H9 (cell line): Measurements from ENCODE around the gene TMC8. TPM values are rescaled to one million over a fixed set of nuclear protein-coding genes. Genes with fewer than 3 reads are reported as not detected.

Experiments
- DNase-seq: peaks from one replicate; pipeline ENCODE4 v3.0.0-alpha.2; 2017
- H2AFZ ChIP-seq: one replicate; pipeline ENCODE4 v1.6.1; 2013; ENCODE audit warnings: mild to moderate bottlenecking, low read length, control low read depth, moderate library complexity
- H2AK5ac ChIP-seq: 2 replicates; pipeline ENCODE4 v1.6.1; 2013; ENCODE audit warnings: low read length, control low read depth, mixed read lengths; ENCODE audit not compliant: insufficient read length
- H2BK120ac ChIP-seq: one replicate; pipeline ENCODE4 v1.6.1; 2013; ENCODE audit warnings: low read depth, mild to moderate bottlenecking, low read length, control low read depth, inconsistent platforms; ENCODE audit not compliant: poor library complexity, severe bottlenecking
- H2BK12ac ChIP-seq: 2 replicates; pipeline ENCODE4 v1.6.1; 2013; ENCODE audit warnings: low read length, control low read depth, mixed read lengths, low read depth; ENCODE audit not compliant: insufficient read length
- H2BK15ac ChIP-seq: 2 replicates; pipeline ENCODE4 v1.6.1; 2013; ENCODE audit warnings: low read depth, low read length, control low read depth
- H2BK20ac ChIP-seq: one replicate; pipeline ENCODE4 v1.6.1; 2013; ENCODE audit warnings: low read depth, mild to moderate bottlenecking, low read length, control low read depth, inconsistent platforms; ENCODE audit not compliant: poor library complexity, severe bottlenecking
- H2BK5ac ChIP-seq: 2 replicates; pipeline ENCODE4 v1.6.1; 2013; ENCODE audit warnings: low read length, control low read depth, mixed read lengths; ENCODE audit not compliant: insufficient read length
- H3K14ac ChIP-seq: 2 replicates; pipeline ENCODE4 v1.6.1; 2013; ENCODE audit warnings: low read length, control low read depth; ENCODE audit not compliant: insufficient read depth
- H3K18ac ChIP-seq: 2 replicates; pipeline ENCODE4 v1.6.1; 2013; ENCODE audit warnings: low read depth, mild to moderate bottlenecking, mixed read lengths, low read length, control low read depth; ENCODE audit not compliant: insufficient read length
- H3K23ac ChIP-seq: 2 replicates; pipeline ENCODE4 v1.6.1; 2013; ENCODE audit warnings: low read length, control low read depth, mixed read lengths, low read depth; ENCODE audit not compliant: insufficient read length
- H3K23me2 ChIP-seq: 2 replicates; pipeline ENCODE4 v1.6.1; 2013; ENCODE audit warnings: low read depth, mild to moderate bottlenecking, mixed read lengths, low read length, control low read depth; ENCODE audit not compliant: insufficient read length, poor library complexity, severe bottlenecking
- H3K27ac ChIP-seq: 2 replicates; pipeline ENCODE4 v1.5.1; 2013; ENCODE audit warnings: low read length, control low read depth, mixed read lengths, low read depth; ENCODE audit not compliant: insufficient read length
- H3K27me3 ChIP-seq: 2 replicates; pipeline ENCODE4 v1.6.1; 2013; ENCODE audit warnings: low read length, control low read depth, inconsistent platforms; ENCODE audit not compliant: insufficient read depth
- H3K4ac ChIP-seq: 2 replicates; pipeline ENCODE4 v1.6.1; 2013; ENCODE audit warnings: low read depth, mild to moderate bottlenecking, control low read depth, inconsistent platforms, low read length, moderate library complexity
- H3K4me1 ChIP-seq: 2 replicates; pipeline ENCODE4 v1.6.1; 2013; ENCODE audit warnings: low read length, control low read depth, inconsistent platforms; ENCODE audit not compliant: insufficient read depth
- H3K4me2 ChIP-seq: 2 replicates; pipeline ENCODE4 v1.6.1; 2013; ENCODE audit warnings: low read length, control low read depth, mixed read lengths; ENCODE audit not compliant: insufficient read length, insufficient read depth
- H3K56ac ChIP-seq: 2 replicates; pipeline ENCODE4 v1.6.1; 2013; ENCODE audit warnings: low read depth, mild to moderate bottlenecking, mixed read lengths, low read length, control low read depth; ENCODE audit not compliant: insufficient read length
- H3K79me1 ChIP-seq: 2 replicates; pipeline ENCODE4 v1.6.1; 2013; ENCODE audit warnings: low read depth, mild to moderate bottlenecking, moderate library complexity, low read length, control low read depth, inconsistent platforms; ENCODE audit not compliant: insufficient read depth, poor library complexity, severe bottlenecking
- H3K79me2 ChIP-seq: 2 replicates; pipeline ENCODE4 v1.6.1; 2013; ENCODE audit warnings: low read length, control low read depth, inconsistent platforms; ENCODE audit not compliant: insufficient read depth
- H3K9ac ChIP-seq: 2 replicates; pipeline ENCODE4 v1.6.1; 2013; ENCODE audit warnings: low read length, control low read depth, mixed read lengths; ENCODE audit not compliant: insufficient read length; ENCODE audit errors: extremely low read depth
- H3K9me3 ChIP-seq: one replicate; pipeline ENCODE4 v1.6.1; 2013; ENCODE audit warnings: low read depth, low read length, inconsistent platforms; ENCODE audit not compliant: control insufficient read depth
- H3T11ph ChIP-seq: one replicate; pipeline ENCODE4 v1.6.1; 2013; ENCODE audit warnings: mild to moderate bottlenecking, low read length, control low read depth, inconsistent platforms
- H4K20me1 ChIP-seq: one replicate; pipeline ENCODE4 v1.6.1; 2013; ENCODE audit not compliant: control insufficient read depth, insufficient read length, insufficient read depth
- H4K5ac ChIP-seq: 2 replicates; pipeline ENCODE4 v1.6.1; 2013; ENCODE audit warnings: low read depth, mild to moderate bottlenecking, mixed read lengths, low read length, control low read depth; ENCODE audit not compliant: insufficient read length
- H4K8ac ChIP-seq: replicated peaks from 2 replicates; pipeline ENCODE4 v1.6.1; 2013; ENCODE audit warnings: low read length, control low read depth, mixed read lengths, low read depth; ENCODE audit not compliant: insufficient read length
- H4K91ac ChIP-seq: 2 replicates; pipeline ENCODE4 v1.6.1; 2013; ENCODE audit warnings: low read depth, mild to moderate bottlenecking, moderate library complexity, mixed read lengths, low read length, control low read depth; ENCODE audit not compliant: insufficient read length
- H3K27ac Mint-ChIP-seq, 3 experiments: 2 replicates in 2 of 3; 3 replicates in 1 of 3; pipeline ENCODE4 v1.8.0; 2020 to 2021; ENCODE audit warnings: mixed read lengths in 3 of 3, mild to moderate bottlenecking in 1 of 3, moderate library complexity in 1 of 3
- H3K27me3 Mint-ChIP-seq: 2 replicates; pipeline ENCODE4 v1.8.0; 2021; ENCODE audit warnings: low read depth, mild to moderate bottlenecking, moderate library complexity, mixed read lengths
- H3K36me3 Mint-ChIP-seq, 3 experiments: 2 replicates in 2 of 3; 3 replicates in 1 of 3; pipeline ENCODE4 v1.8.0; 2020 to 2021; ENCODE audit warnings: low read depth in 3 of 3, mixed read lengths in 3 of 3; ENCODE audit not compliant: insufficient read depth in 1 of 3
- H3K4me1 Mint-ChIP-seq, 2 experiments: 2 replicates each; pipeline ENCODE4 v1.8.0; 2020; ENCODE audit warnings: mixed read lengths in 2 of 2
- H3K4me3 Mint-ChIP-seq, 2 experiments: 2 replicates in 1 of 2; 3 replicates in 1 of 2; pipeline ENCODE4 v1.8.0; 2020 to 2021; ENCODE audit warnings: mild to moderate bottlenecking in 2 of 2, mixed read lengths in 2 of 2, moderate library complexity in 1 of 2
- H3K9me3 Mint-ChIP-seq, 2 experiments: 2 replicates in 1 of 2; 3 replicates in 1 of 2; pipeline ENCODE4 v1.8.0; 2020; ENCODE audit warnings: mild to moderate bottlenecking in 2 of 2, mixed read lengths in 2 of 2, moderate library complexity in 1 of 2
- WGBS: extraction: QIAGEN DNeasy Blood & Tissue Kit; methylation state at CpG from one replicate; pipeline ENCODE4 v1.1.7; 2013; ENCODE audit warnings: missing lambda C conversion rate, low lambda C conversion rate, mixed read lengths; ENCODE audit not compliant: insufficient read length; ENCODE audit errors: extremely low coverage; 5-methylcytosine and 5-hydroxymethylcytosine counted together
- total RNA-seq: library from RNA; stranded (reverse); gene quantifications from 2 replicates; pipeline ENCODE4 v1.2.1, GENCODE V29; 2021
- TF ChIP-seq, protein P1 (sequence below): fragments of 200-600 bp; sonication (generic); conservative IDR thresholded peaks from 3 replicates; pipeline ENCODE4 v1.8.0; 2021; ENCODE audit warnings: antibody characterized with exemption, mild to moderate bottlenecking

TMC8 gene
- total RNA-seq, 1 experiment from 2014 or later = 1.0 TPM

- Histone ChIP-seq H3K9me3 (no peaks in the 10 kb centered on the region), H3T11ph (no peak overlapping the region), H3K4me2 (no peak overlapping the region), H4K91ac (no peak overlapping the region), H2BK20ac (no peak overlapping the region), H2BK15ac (no peak overlapping the region), H3K14ac (no peak overlapping the region), H2AFZ (no peak overlapping the region), H3K4me1 (no peaks in the 10 kb centered on the region), H3K56ac (no peak overlapping the region), H2BK5ac (no peak overlapping the region), H3K18ac (no peak overlapping the region), H2AK5ac (no peak overlapping the region), H3K27me3 (no peaks in the 10 kb centered on the region), H3K9ac (no peak overlapping the region), H3K79me1 (no peaks in the 10 kb centered on the region), H2BK120ac (no peak overlapping the region), H3K27ac (no peak overlapping the region), H4K8ac (no peak overlapping the region), H2BK12ac (no peak overlapping the region), H4K5ac (no peak overlapping the region), H3K23ac (no peak overlapping the region), H3K79me2 (no peaks in the 10 kb centered on the region; the same call in 1 of the 2 replicates), H3K23me2 (no peaks in the 10 kb centered on the region), H3K4ac (no peak overlapping the region), H4K20me1 (no peaks in the 10 kb centered on the region)
- Mint-ChIP-seq H3K27ac (peak overlapping the region in 1 of 3 experiments; percentile 24; a peak in 1 of 7 replicates), H3K9me3 (no peaks in the 10 kb centered on the region), H3K4me1 (no peaks in the 10 kb centered on the region), H3K36me3 (peaks cover 35 to 72% (median 60%) of the 10 kb centered on the region in 3 experiments; a peak in 6 of 7 replicates), H3K4me3 (no peak overlapping the region), H3K27me3 (no peaks in the 10 kb centered on the region)
- TF ChIP-seq, protein P1, sequence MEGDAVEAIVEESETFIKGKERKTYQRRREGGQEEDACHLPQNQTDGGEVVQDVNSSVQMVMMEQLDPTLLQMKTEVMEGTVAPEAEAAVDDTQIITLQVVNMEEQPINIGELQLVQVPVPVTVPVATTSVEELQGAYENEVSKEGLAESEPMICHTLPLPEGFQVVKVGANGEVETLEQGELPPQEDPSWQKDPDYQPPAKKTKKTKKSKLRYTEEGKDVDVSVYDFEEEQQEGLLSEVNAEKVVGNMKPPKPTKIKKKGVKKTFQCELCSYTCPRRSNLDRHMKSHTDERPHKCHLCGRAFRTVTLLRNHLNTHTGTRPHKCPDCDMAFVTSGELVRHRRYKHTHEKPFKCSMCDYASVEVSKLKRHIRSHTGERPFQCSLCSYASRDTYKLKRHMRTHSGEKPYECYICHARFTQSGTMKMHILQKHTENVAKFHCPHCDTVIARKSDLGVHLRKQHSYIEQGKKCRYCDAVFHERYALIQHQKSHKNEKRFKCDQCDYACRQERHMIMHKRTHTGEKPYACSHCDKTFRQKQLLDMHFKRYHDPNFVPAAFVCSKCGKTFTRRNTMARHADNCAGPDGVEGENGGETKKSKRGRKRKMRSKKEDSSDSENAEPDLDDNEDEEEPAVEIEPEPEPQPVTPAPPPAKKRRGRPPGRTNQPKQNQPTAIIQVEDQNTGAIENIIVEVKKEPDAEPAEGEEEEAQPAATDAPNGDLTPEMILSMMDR = no peak
- DNase-seq = no peak
- no CpG with 5 or more reads among the region's 7 CpGs for WGBS
Observed at GRCh38 chr17:78089576-78090281, 40.8 kb upstream of the TMC8 start.
